Transverse colon (tissue), 4 donors: Measurements from ENCODE around the gene TMA7B. TPM values are rescaled to one million over a fixed set of nuclear protein-coding genes. Genes with fewer than 3 reads are reported as not detected.

Source experiments
- DNase-seq: peaks from one replicate; pipeline ENCODE4 v3.0.0-alpha.2; 2019
- H3K27ac ChIP-seq, 4 donors: fragments of 200-600 bp; sonication (generic); 2 replicates each; pipeline ENCODE4 v1.5.1; 2016 to 2018; ENCODE audit warnings: inconsistent platforms in 4 of 4
- H3K27me3 ChIP-seq: fragments of 200-600 bp; sonication (generic); 2 replicates; pipeline ENCODE4 v1.5.1; 2017; ENCODE audit warnings: inconsistent platforms
- H3K36me3 ChIP-seq, 4 donors: fragments of 200-600 bp; sonication (generic); 2 replicates each; pipeline ENCODE4 v1.5.1; 2017 to 2019; ENCODE audit warnings: inconsistent platforms in 4 of 4
- H3K4me1 ChIP-seq, 4 donors: fragments of 200-600 bp; sonication (generic); 2 replicates each; pipeline ENCODE4 v1.5.1; 2017 to 2020; ENCODE audit warnings: inconsistent platforms in 4 of 4
- H3K4me3 ChIP-seq, 4 donors: fragments of 200-600 bp; sonication (generic); 1 replicate in 1 of 4; 2 replicates in 3 of 4; pipeline versions ENCODE4 v1.5.1 to v1.6.1; 2017 to 2019; ENCODE audit warnings: inconsistent platforms in 4 of 4
- H3K9me3 ChIP-seq, 2 donors: fragments of 200-600 bp; sonication (generic); 2 replicates each; pipeline ENCODE4 v1.5.1; 2017 to 2019; ENCODE audit warnings: inconsistent platforms in 2 of 2
- CTCF ChIP-seq, 5 experiments: fragments of 200-600 bp in 3 of 5; fragments of 450-650 bp in 2 of 5; sonication (generic) in 3 of 5; IDR thresholded peaks; 1 replicate in 2 of 5; 2 replicates in 3 of 5; pipeline ENCODE4 v1.5.1; 2016 to 2017; ENCODE audit warnings: antibody characterized with exemption in 5 of 5, inconsistent platforms in 3 of 5, mild to moderate bottlenecking in 2 of 5, moderate library complexity in 1 of 5
- EP300 ChIP-seq: sonication (generic); formaldehyde crosslinking; IDR thresholded peaks from one replicate; pipeline ENCODE4 v1.6.1; 2017; ENCODE audit warnings: antibody characterized with exemption, low read depth
- POLR2A ChIP-seq: fragments of 450-650 bp; IDR thresholded peaks from one replicate; pipeline ENCODE4 v1.6.1; 2016; ENCODE audit warnings: antibody characterized with exemption, mild to moderate bottlenecking, moderate library complexity
- POLR2AphosphoS5 ChIP-seq, 3 donors: sonication (generic); formaldehyde crosslinking; IDR thresholded peaks; one replicate each; pipeline ENCODE4 v1.6.1; 2016; ENCODE audit warnings: antibody characterized with exemption in 3 of 3
- WGBS, 2 donors: methylation state at CpG; one replicate each; pipeline ENCODE4 v1.1.5; 2018; ENCODE audit warnings: low coverage in 1 of 2; 5-methylcytosine and 5-hydroxymethylcytosine counted together
- in situ Hi-C, 4 donors: fragments of 200-750 bp; cut with MboI; loops; one replicate each; pipeline versions ENCODE4 v1.15.0 to v1.15.1; 2017; ENCODE audit warnings: low sequenced_read_pairs in 3 of 4, low pct_ligation_motif_present in 1 of 4, low pct_unique_long_range_greater_than_20kb in 1 of 4
- intact Hi-C: fragments of 100-400 bp; cut with DNase I; formaldehyde crosslinking; loops from one replicate; pipeline ENCODE4 v1.15.1; 2023; ENCODE audit warnings: low total_unique reads
- total RNA-seq, 4 donors: library from RNA; depleted of rRNA; stranded (reverse); fragments of >200 nt; gene quantifications; one replicate each; pipeline ENCODE4 v1.1.0, GENCODE V29; 2016

The TMA7B gene
- total RNA-seq, 4 donors from 2014 or later, result 0.80 TPM; not detected in 3

- Histone ChIP-seq H3K27ac (peak overlapping the region in 1 of 4 donors; percentile 34), H3K36me3 (no peaks in the 10 kb centered on the region), H3K4me1 (peaks cover 0 to 29% (median 7%) of the 10 kb centered on the region in 4 donors), H3K27me3 (peaks cover 11% of the 10 kb centered on the region), H3K9me3 (no peaks in the 10 kb centered on the region), H3K4me3 (no peak overlapping the region)
- in situ Hi-C loops (no loop called here), intact Hi-C loops (no loop called here)
- DNase-seq, result no peak
- 25 to 62% methylated on average over 3 to 4 of the region's 4 CpGs for WGBS, 2 donors
- TF ChIP-seq POLR2A, result no peak
- no peak for TF ChIP-seq CTCF (IDR thresholded peaks at IDR 0.05)
- no peak for TF ChIP-seq EP300
Measured at GRCh38 chr22:39928536-39929520, 31.4 kb upstream of the TMA7B start.

GRCh38 chr22:39931251-39931650 lies 28.9 kb upstream of the TMA7B start:
- Histone ChIP-seq H3K36me3 (no peaks in the 10 kb centered on the region), H3K4me1 (peaks cover 0 to 22% (median 7%) of the 10 kb centered on the region in 4 donors), H3K4me3 (no peak overlapping the region), H3K27me3 (peaks cover 17% of the 10 kb centered on the region), H3K27ac (no peak overlapping the region), H3K9me3 (no peaks in the 10 kb centered on the region)
- WGBS, 2 donors, result 50 to 82% methylated on average over 2 of the region's 2 CpGs
- intact Hi-C loops (no loop called here), in situ Hi-C loops (no loop called here)
- DNase-seq, result no peak
- TF ChIP-seq CTCF (IDR thresholded peaks at IDR 0.05), result no peak
- TF ChIP-seq POLR2AphosphoS5 (IDR thresholded peaks at IDR 0.05), result no peak
- no peak for TF ChIP-seq POLR2A
- TF ChIP-seq EP300, result no peak

GRCh38 chr22:39932166-39932565 lies 28.0 kb upstream of the TMA7B start:
- TF ChIP-seq CTCF (IDR thresholded peaks at IDR 0.05) (no peak), POLR2AphosphoS5 (IDR thresholded peaks at IDR 0.05) (no peak), EP300 (no peak), POLR2A (no peak)
- Histone ChIP-seq H3K4me3 (no peak overlapping the region), H3K4me1 (peaks cover 0 to 18% (median 7%) of the 10 kb centered on the region in 4 donors), H3K27ac (no peak overlapping the region), H3K36me3 (no peaks in the 10 kb centered on the region), H3K9me3 (no peaks in the 10 kb centered on the region), H3K27me3 (peaks cover 17% of the 10 kb centered on the region)
- in situ Hi-C loops, result no loop called here
- intact Hi-C loops, result no loop called here
- WGBS, 2 donors, result 56 to 78% methylated on average over 2 of the region's 2 CpGs
- DNase-seq, result no peak

GRCh38 chr22:39932918-39933649 lies 27.1 kb upstream of the TMA7B start:
- peaks cover 17% of the 10 kb centered on the region for H3K27me3 ChIP-seq
- TF ChIP-seq CTCF (IDR thresholded peaks at IDR 0.05) (peak; percentile 53 to 71 (median 66)), POLR2AphosphoS5 (IDR thresholded peaks at IDR 0.05) (no peak)
- intact Hi-C loops, result no loop called here
- H3K4me3 ChIP-seq, result no peak overlapping the region
- peak; percentile 61 for DNase-seq
- WGBS, 2 donors, result 69 to 80% methylated on average over 4 to 7 of the region's 7 CpGs
- peaks cover 0 to 15% (median 7%) of the 10 kb centered on the region in 4 donors for H3K4me1 ChIP-seq
- H3K9me3 ChIP-seq, result no peaks in the 10 kb centered on the region
- H3K27ac ChIP-seq, result peak overlapping the region in 1 of 4 donors; percentile 17
- no peaks in the 10 kb centered on the region for H3K36me3 ChIP-seq
- in situ Hi-C loops, result no loop called here
